NB4 (cell line): ENCODE results near the gene MRPL44.
A peak's percentile ranks its signal among the peaks of the same experiment; 100 is the strongest.

Experiments used
- DNase-seq: peaks from one replicate; pipeline ENCODE4 v3.0.0; 2010; ENCODE audit warnings: low read depth
- H3K4me3 ChIP-seq: one replicate; pipeline ENCODE4 v1.5.1; 2011; ENCODE audit warnings: mild to moderate bottlenecking, low read depth, low read length, moderate library complexity
- CTCF ChIP-seq: IDR thresholded peaks from one replicate; pipeline ENCODE4 v1.5.1; 2012; ENCODE audit warnings: low read depth, low read length
- MAX ChIP-seq: IDR thresholded peaks from 2 replicates; pipeline ENCODE4 v1.6.1; 2011; ENCODE audit warnings: low read depth, low read length
- MYC ChIP-seq: IDR thresholded peaks from 2 replicates; pipeline ENCODE4 v1.6.1; 2011; ENCODE audit warnings: low read depth, low read length
- POLR2A ChIP-seq: IDR thresholded peaks from 2 replicates; pipeline ENCODE4 v1.6.1; 2011; ENCODE audit warnings: mild to moderate bottlenecking; ENCODE audit not compliant: insufficient read length; ENCODE audit errors: extremely low read depth

MRPL44 gene

GRCh38 chr2:223949241-223949840, 7.9 kb upstream of the MRPL44 start:
- H3K4me3 ChIP-seq, result no peak overlapping the region

GRCh38 chr2:223950448-223951347, 6.6 kb upstream of the MRPL44 start:
- TF ChIP-seq MYC (no peak), MAX (no peak), POLR2A (no peak), CTCF (no peak)
- DNase-seq, result no peak
- no peak overlapping the region for H3K4me3 ChIP-seq

More at GRCh38 chr2:223949241-223949840, 7.9 kb upstream of the MRPL44 start:
- TF ChIP-seq CTCF, result no peak
- no peak for TF ChIP-seq POLR2A
- TF ChIP-seq MYC, result no peak
- no peak for TF ChIP-seq MAX
- peak; percentile 37 for DNase-seq

GRCh38 chr2:223952280-223952968, 4.8 kb upstream of the MRPL44 start:
- no peak for DNase-seq
- TF ChIP-seq MAX (no peak), CTCF (no peak), POLR2A (no peak), MYC (no peak)
- no peak overlapping the region for H3K4me3 ChIP-seq

GRCh38 chr2:223954401-223954800, 2.9 kb upstream of the MRPL44 start:
- DNase-seq, result peak; percentile 23
- H3K4me3 ChIP-seq, result no peak overlapping the region
- no peak for TF ChIP-seq MYC
- no peak for TF ChIP-seq POLR2A
- TF ChIP-seq MAX, result no peak
- TF ChIP-seq CTCF, result no peak

- no peak for TF ChIP-seq MAX
- no peak for TF ChIP-seq POLR2A
- no peak for TF ChIP-seq CTCF
- TF ChIP-seq MYC, result no peak
- H3K4me3 ChIP-seq, result no peak overlapping the region
- no peak for DNase-seq
Measured at GRCh38 chr2:223956300-223956699, 963 bp upstream of the MRPL44 start.
